Natural killer cell (primary cell): Measurements from ENCODE around the gene CDC42SE2. TPM values are rescaled to one million over a fixed set of nuclear protein-coding genes. Genes with fewer than 3 reads are reported as not detected.

Source experiments
- ATAC-seq, 3 donors: fragments of 150-1000 bp in 2 of 3; fragments of 200-7000 bp in 1 of 3; cut with Tn5 transposase; 1 replicate in 1 of 3; 2 replicates in 2 of 3; pipeline ENCODE4 v1.10.0; 2021; ENCODE audit warnings: mild to moderate bottlenecking in 2 of 3, moderate library complexity in 2 of 3
- DNase-seq, 2 donors: peaks; one replicate each; pipeline versions ENCODE4 v3.0.0 to v3.0.0-alpha.2; 2013 to 2021; ENCODE audit warnings: mixed read lengths in 1 of 2
- H3K27ac ChIP-seq: one replicate; pipeline ENCODE4 v1.5.1; 2013; ENCODE audit warnings: mild to moderate bottlenecking, low read length
- H3K27me3 ChIP-seq: one replicate; pipeline ENCODE4 v1.6.1; 2013; ENCODE audit warnings: low read length; ENCODE audit not compliant: control insufficient read depth, insufficient read depth
- H3K36me3 ChIP-seq: one replicate; pipeline ENCODE4 v1.6.1; 2013; ENCODE audit warnings: low read length; ENCODE audit not compliant: control insufficient read depth, insufficient read depth
- H3K4me1 ChIP-seq: one replicate; pipeline ENCODE4 v1.6.1; 2013; ENCODE audit warnings: low read length; ENCODE audit not compliant: control insufficient read depth, insufficient read depth
- H3K4me3 ChIP-seq: one replicate; pipeline ENCODE4 v1.5.1; 2013; ENCODE audit warnings: low read length
- H3K9me3 ChIP-seq: one replicate; pipeline ENCODE4 v1.6.1; 2013; ENCODE audit warnings: low read length; ENCODE audit not compliant: control insufficient read depth, insufficient read depth
- H3K27ac Mint-ChIP-seq, 2 donors: one replicate each; pipeline ENCODE4 v1.8.0; 2022; ENCODE audit warnings: mild to moderate bottlenecking in 2 of 2, mixed read lengths in 2 of 2, moderate library complexity in 1 of 2
- H3K27me3 Mint-ChIP-seq, 2 donors: one replicate each; pipeline ENCODE4 v1.8.0; 2022; ENCODE audit warnings: low read depth in 2 of 2, mixed read lengths in 2 of 2
- H3K36me3 Mint-ChIP-seq: one replicate; pipeline ENCODE4 v1.8.0; 2022; ENCODE audit warnings: mixed read lengths
- H3K4me1 Mint-ChIP-seq, 2 donors: one replicate each; pipeline ENCODE4 v1.8.0; 2022; ENCODE audit warnings: mixed read lengths in 2 of 2
- H3K4me3 Mint-ChIP-seq: one replicate; pipeline ENCODE4 v1.8.0; 2022; ENCODE audit warnings: mild to moderate bottlenecking, moderate library complexity, mixed read lengths
- H3K9me3 Mint-ChIP-seq, 2 donors: one replicate each; pipeline ENCODE4 v1.8.0; 2022; ENCODE audit warnings: mixed read lengths in 2 of 2
- CTCF ChIP-seq: fragments of 200-600 bp; IDR thresholded peaks from one replicate; pipeline ENCODE4 v1.8.0; 2022; ENCODE audit warnings: antibody characterized with exemption
- WGBS: methylation state at CpG from one replicate; pipeline ENCODE4 v1.1.7; 2013; ENCODE audit warnings: missing lambda C conversion rate; ENCODE audit not compliant: insufficient coverage; 5-methylcytosine and 5-hydroxymethylcytosine counted together
- intact Hi-C: fragments of 100-400 bp; cut with micrococcal nuclease; formaldehyde crosslinking; loops from one replicate; pipeline ENCODE4 v1.14.2; 2022
- total RNA-seq, 4 donors: library from RNA; stranded (reverse); fragments of 120-200 nt in 1 of 4; gene quantifications; one replicate each; pipeline versions ENCODE4 v1.2.3 to v1.2.4, GENCODE V29; 2013 to 2022

CDC42SE2 gene
- total RNA-seq, 3 donors from 2014 or later (not counting 1 experiment from before 2014, with no cell fraction given) = 140 to 183 (median 166) TPM

- ATAC-seq (peak; percentile 2 to 3 (median 2)), DNase-seq (peak in 1 of 2 donors; percentile 61)
- 13% methylated on average over 9 of the region's 10 CpGs for WGBS
- no peaks in the 10 kb centered on the region for H3K27me3 ChIP-seq
- H3K27ac Mint-ChIP-seq = peak overlapping the region; percentile 76 to 95
- peak overlapping the region; percentile 92 for H3K4me3 Mint-ChIP-seq
- intact Hi-C loops = loop anchor here (2.0 kb wide), 1 partner anchor 92 kb away; the partner anchor contains the start of gene LYRM7
- TF ChIP-seq CTCF = no peak
- H3K4me3 ChIP-seq = peak overlapping the region; percentile 73
- no peaks in the 10 kb centered on the region for H3K9me3 ChIP-seq
- H3K4me1 ChIP-seq = peaks cover 32% of the 10 kb centered on the region
- H3K36me3 ChIP-seq = peaks cover 5% of the 10 kb centered on the region
- H3K27ac ChIP-seq = peak overlapping the region; percentile 97
- no peaks in the 10 kb centered on the region for H3K36me3 Mint-ChIP-seq
- no peaks in the 10 kb centered on the region for H3K27me3 Mint-ChIP-seq
- no peaks in the 10 kb centered on the region for H3K9me3 Mint-ChIP-seq
- peaks cover 41 to 49% of the 10 kb centered on the region in 2 donors for H3K4me1 Mint-ChIP-seq
Observed at GRCh38 chr5:131262953-131263541, 806 bp upstream of the CDC42SE2 start.

- DNase-seq = peak; percentile 45 to 75
- Mint-ChIP-seq H3K27me3 (no peaks in the 10 kb centered on the region), H3K4me1 (peaks cover 30 to 33% of the 10 kb centered on the region in 2 donors), H3K4me3 (peak overlapping the region; percentile 95), H3K9me3 (no peaks in the 10 kb centered on the region), H3K27ac (peak overlapping the region; percentile 76 to 83), H3K36me3 (no peaks in the 10 kb centered on the region)
- peak overlapping the region; percentile 97 for H3K27ac ChIP-seq
- ATAC-seq = peak; percentile 2 to 16 (median 7)
- no peaks in the 10 kb centered on the region for H3K27me3 ChIP-seq
- peaks cover 37% of the 10 kb centered on the region for H3K4me1 ChIP-seq
- no peak for TF ChIP-seq CTCF
- no peaks in the 10 kb centered on the region for H3K9me3 ChIP-seq
- intact Hi-C loops = loop anchor here (1.0 kb wide), 3 partner anchors 7 to 118 kb away; no protein-coding TSS in a partner anchor
- WGBS = under 1% methylated on average over 30 of the region's 34 CpGs
- H3K36me3 ChIP-seq = no peaks in the 10 kb centered on the region
- peak overlapping the region; percentile 95 for H3K4me3 ChIP-seq
Observed at GRCh38 chr5:131264451-131265099, 722 bp downstream of the CDC42SE2 start.

GRCh38 chr5:131265311-131265803 lies 1.5 kb downstream of the CDC42SE2 start:
- no peaks in the 10 kb centered on the region for H3K9me3 ChIP-seq
- intact Hi-C loops = loop anchor here (1.0 kb wide), 2 partner anchors 8 to 16 kb away; no protein-coding TSS in a partner anchor
- peak; percentile 32 for TF ChIP-seq CTCF
- no peaks in the 10 kb centered on the region for H3K36me3 Mint-ChIP-seq
- ATAC-seq (no peak), DNase-seq (peak in 1 of 2 donors; percentile 73)
- H3K4me3 Mint-ChIP-seq = peak overlapping the region; percentile 95
- peak overlapping the region; percentile 76 to 83 for H3K27ac Mint-ChIP-seq
- H3K4me1 ChIP-seq = peaks cover 44% of the 10 kb centered on the region
- H3K4me1 Mint-ChIP-seq = peaks cover 33 to 38% of the 10 kb centered on the region in 2 donors
- no peaks in the 10 kb centered on the region for H3K36me3 ChIP-seq
- H3K4me3 ChIP-seq = peak overlapping the region; percentile 95
- no peaks in the 10 kb centered on the region for H3K9me3 Mint-ChIP-seq
- H3K27me3 ChIP-seq = no peaks in the 10 kb centered on the region
- WGBS = 0% methylated on average over 1 of the region's 2 CpGs
- H3K27me3 Mint-ChIP-seq = no peaks in the 10 kb centered on the region
- H3K27ac ChIP-seq = peak overlapping the region; percentile 97
